Activated T-cell treated with anti-CD3 and anti-CD28 coated beads for 24 hours (primary cell): ENCODE measurements around the gene MELTF.

Experiments
- DNase-seq: peaks from one replicate; pipeline ENCODE4 v3.0.0-alpha.2; 2020; ENCODE audit warnings: low read depth

The MELTF gene

DNA sequence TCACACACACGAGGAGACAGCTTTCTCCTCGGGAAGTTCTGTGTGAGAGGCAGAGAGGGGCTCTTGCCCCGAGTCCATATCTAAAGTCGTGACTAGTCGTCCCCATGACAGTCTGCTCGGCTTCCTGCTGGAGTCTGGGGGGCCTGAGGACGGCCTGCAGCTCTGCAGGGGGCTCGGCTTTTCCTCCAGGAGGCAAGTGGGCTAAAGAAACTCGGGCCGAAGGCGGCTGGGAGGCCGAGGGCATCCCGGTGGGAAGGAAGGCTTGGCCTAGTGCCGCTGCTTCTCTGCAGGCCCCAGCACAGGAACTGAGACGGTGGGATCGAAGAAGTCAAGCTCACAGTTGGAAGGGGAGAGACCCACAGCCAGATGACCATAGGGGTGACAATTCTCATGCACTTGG is 35.6 kb downstream of the MELTF start:
- DNase-seq: no peak

DNA sequence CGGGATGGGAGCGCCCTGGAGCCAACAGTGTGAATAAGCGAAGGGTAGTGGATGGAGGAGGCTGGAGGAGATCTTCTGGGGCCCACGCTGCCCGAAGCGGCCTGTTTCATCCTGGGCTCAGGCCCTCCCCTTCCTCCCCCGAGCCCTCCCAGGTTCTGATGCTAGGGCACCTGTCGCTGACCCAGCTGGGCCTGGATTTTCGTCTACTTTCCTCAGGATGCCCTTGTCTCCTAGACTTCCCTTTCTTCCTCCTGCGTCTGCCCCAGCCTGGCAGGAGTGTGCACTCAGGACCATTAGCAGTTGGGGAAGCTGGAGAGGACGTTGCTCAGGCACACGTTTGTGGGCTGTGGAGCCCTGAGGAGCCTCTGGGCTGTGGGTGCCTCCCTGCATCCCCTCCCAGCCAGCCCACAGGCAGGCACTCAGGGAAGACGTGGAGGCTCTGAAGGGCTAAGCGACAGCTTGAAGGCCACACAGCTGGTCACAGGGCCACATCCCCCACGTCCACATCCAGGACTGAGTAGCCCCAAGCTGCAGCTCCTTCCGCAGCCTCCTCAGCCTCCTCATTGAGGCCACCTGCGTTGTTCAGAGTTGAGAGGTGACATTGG is 37.1 kb downstream of the MELTF start:
- no peak for DNase-seq

DNA sequence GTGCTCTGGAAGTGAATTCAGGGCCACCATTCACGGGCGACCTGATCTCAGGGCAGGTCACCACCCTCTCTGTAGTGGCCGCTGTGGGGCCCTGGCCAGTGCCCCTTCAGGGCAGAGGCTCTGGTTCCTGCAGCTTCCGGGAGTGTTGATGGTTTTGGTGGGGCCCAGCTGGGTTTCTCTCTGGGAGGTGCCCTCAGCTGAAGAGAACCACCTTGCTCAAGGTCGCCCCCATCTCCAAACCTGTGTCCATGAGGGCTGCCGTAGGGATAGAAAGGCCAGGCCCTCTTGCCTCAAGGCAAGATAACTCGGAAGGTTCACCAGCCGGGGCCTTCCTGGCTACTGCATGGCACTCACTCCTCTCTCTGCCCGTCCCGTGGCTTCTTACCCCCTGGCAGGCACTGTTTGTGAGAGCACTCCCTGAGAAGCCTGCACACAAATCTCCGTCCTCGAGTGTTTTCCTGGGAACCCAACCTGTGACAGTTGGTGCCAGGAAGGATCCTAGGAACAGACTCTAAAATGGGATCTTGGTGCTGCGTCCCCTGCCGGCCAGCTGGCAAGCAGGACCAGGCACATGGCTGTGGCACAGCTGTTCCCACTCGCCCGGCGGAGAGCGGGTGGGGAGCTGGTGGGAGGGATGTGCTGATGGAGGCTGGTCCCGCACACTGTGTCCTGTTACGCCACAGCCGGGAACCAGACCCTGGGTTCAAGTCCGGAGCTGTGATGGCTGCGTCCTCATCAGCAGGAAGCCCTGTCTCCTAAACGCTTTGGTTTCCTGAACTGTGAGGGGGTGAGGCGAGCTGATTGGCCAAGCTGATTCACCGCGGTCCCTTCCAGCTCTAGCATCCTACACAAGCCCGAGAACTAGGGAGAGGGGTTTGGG is 37.8 kb downstream of the MELTF start:
- DNase-seq: no peak

DNA sequence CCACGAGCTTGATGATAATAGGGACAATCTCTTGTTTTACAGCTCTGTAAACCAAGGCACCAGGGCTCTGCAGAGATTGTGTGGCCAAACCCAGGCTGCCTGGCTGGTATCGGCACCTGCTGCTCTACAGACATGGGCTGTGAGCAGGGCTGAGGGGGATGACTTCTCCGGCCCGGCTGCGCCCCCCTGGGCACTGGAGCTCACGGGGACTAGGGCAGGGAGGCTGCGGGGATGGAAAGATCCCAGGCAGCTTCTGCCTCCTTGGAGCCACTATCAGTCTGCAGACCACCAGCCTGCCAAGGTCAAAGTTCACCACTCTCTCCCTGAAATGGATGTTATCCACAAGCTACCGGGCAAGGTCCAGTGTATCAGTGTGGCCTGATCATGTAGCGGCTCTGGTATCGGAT is 39.0 kb downstream of the MELTF start:
- DNase-seq: no peak

DNA sequence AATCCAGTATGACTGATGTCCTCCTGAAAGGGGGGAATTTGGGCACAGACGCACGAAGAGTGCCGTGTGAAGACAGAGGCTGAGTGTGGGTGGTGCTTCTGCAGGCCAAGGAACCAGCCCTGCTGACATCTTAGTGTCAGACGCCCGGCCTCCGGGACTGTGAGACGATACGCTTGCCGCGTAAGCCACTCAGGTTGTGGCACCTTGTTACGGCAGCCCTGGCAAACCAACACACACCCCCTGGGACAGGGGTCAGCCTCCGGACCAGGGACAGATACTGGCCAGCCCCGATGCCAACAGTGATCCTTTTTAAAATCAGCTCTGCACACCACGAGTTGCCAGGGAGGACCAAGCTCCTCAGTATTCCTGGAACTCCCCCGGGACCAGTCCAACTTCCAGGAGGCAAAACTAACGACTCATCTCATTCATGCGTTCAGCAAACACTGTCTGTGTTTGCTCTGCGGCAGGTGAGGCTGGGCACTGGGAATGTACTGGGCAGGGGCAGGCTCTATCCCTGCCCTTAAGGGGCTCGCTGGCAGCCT is 39.8 kb downstream of the MELTF start:
- DNase-seq: no peak

DNA sequence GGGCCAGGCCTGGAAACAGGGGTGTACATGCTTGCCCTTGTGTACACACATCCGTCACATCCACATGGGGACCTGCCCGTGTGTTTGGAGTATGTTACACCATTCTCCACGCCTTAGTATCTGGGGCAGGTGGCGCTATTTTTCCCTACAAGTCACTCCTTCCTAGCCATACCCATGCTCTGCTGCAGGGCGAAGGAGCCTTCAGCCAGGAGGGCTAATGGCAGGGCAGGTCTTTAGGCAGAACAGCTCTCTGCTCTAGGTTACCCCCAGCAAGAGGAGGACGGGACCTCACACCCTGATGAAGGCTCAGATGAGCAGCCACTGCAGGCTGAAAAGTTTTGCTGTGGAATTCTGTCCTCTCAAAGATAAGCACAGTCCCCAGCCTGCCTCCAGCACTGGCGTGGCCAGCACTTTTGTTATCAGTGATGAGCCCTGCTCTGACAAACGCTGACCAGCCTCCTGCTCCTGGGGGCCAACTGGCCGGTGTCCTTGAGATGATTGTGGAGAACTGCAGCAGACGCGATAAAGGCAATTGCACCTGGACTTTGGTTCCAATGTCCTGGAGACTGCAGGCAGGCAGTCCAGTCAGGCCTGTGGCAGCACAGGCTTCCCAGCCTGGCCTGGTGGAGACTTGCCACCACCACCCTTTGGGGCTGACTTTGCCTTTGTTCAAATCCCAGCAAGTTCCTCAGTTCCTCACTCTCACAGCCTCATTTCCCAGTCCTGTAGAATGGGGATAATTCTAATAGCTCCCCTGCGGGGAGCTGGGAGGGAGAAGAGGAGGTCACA is 41.2 kb downstream of the MELTF start:
- DNase-seq: no peak

DNA sequence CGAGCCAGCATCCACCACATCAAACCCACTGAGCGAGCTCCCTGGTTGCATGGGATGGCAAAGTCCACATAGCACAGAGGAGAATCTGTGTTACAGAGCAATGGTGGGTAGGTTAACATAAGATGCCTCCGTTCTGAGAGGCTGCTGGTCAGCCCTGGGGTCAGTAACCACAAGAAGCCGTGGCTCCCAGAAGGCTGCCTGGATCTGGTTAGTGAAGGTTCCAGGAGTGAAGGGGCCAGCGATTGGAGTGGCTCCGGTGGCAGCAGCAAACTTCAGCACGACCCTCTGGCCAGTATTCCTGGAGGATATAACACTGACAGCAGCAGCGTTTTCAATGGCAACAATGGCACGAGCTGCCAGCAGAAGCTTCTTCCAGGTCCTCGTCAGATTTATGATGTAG is 42.6 kb downstream of the MELTF start:
- no peak for DNase-seq

DNA sequence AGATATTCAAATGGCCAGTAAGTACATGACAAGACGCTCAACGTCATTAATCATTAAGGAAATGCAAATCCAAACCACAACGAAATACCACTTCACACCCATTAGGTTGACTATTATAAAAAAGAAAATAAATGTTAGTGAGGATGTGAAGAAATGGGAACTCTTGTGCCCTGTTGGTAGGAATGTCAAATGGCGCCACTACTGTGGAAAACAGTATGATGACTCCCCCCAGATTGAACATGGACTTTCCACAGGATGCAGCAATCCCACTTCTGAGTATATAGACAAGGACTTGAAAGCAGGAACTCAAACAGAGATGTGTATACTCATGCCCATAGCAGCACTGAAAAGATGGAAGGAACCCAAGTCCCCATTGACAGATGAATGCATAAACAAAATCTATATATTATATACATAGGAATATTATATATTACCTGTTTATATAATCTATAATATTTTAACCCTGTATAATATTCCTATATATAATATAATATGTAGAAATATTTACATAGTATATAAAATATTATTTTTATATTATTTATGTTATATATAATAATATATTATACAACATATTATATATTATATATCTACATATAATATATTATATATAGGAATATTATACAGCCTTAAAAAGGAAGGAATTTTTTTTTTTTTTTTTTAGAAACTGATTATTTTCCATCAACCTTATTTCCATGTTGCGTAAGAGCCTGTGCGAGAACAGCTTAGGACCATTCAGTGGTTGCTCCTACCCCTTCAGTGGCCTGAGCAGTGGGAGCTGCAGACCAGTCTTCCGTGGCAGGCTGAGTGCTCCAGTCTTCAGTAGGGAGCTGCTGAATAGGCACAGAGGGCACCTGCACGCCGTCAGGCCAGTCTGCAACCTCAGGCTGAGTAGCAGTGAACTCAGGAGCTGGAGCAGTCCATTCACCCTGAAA is 43.4 kb downstream of the MELTF start:
- no peak for DNase-seq

DNA sequence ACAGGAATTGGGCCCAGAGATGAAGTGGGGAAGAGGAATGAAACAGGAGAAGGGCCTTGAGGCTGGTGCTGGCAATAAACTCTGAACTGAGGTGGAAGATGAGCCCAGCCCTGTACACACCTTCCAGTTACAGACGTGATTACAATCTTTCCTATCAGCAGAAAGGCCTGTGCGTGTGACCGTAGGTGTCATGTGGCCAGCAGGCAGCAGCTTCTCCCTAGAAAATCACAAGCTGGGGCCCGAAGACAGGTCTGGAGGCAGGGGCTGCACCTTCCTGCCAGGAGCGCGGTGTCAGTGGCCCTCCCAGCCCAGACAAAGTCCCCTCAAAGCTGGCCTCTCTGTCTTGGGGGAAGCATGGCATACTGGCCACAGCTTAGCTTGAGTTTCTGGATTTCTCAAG is 44.3 kb downstream of the MELTF start:
- DNase-seq: no peak

DNA sequence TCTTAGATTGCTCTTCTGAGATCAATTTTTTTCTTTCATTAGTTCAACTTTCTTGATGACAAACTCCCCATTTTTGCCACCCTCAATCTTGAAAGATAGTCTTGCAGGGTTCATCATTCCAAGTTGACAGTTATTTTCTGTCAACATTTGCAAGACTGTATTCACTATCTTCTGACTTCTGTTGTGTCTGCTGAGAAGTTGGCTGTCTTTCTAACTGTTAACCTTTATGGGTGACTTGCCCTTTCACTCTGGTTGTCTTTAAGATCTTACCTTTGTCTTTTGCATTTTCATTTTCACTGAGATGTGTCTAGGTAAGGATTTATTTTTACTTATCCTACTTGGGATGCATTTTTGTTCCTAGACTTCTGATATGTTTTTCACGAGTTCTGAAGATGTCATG is 46.4 kb downstream of the MELTF start:
- no peak for DNase-seq

DNA sequence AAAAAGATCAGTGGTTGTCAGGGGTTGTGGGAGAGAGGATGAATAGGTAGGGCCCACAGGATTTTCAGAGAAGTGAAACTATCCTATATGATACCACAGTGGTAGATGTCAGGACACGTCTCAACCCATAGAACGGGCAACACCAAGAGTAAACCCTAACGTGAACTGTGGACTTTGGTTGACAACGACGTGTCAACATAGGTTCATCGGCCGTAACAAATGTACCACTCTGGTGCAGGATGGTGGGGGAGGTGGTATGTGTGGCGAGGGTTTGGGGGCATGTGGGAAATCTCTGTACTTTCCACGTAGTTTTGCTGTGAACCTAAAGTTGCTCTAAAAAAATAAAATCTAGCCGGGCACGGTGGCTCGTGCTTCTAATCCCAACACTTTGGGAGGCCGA is 48.0 kb downstream of the MELTF start:
- no peak for DNase-seq

DNA sequence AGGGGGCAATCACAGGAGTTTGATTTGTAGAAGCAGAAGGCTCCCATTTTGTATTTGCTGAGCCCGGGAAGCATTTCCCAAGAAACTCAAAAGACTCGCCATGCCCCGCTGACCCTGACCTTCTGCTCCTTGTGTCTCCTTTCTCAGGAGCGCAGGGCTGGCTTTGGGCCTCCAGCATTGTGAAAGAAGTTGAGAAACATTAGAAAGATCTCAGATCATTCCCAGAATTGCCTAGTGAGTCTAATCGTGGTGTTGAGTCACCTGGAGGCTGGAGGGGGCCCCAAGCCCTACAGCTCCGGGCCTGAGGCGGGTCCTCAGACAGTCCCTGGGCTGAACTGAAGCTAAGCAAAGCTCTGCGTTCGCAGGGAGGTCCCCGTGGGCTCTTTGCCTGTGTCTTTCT is 50.1 kb downstream of the MELTF start:
- DNase-seq: no peak

DNA sequence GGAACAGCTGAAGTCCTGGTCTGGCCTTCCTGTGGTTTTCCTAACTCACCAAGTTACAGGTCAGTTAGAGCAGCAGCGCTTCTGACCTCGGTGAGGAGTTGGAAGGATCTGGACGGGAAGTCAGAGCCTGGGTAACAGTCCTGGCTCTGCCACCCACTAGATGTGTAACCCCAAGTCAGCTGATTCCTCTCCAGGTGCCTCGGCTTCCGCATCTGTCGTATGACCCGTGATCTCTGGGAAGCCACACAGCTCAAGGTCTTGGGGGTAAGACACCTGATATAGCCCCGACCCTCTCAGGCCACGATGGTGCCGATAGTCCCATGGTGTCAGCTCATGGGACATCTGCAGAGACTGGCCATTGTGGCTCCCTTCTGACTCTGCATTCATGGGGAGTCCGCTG is 52.7 kb downstream of the MELTF start:
- no peak for DNase-seq

DNA sequence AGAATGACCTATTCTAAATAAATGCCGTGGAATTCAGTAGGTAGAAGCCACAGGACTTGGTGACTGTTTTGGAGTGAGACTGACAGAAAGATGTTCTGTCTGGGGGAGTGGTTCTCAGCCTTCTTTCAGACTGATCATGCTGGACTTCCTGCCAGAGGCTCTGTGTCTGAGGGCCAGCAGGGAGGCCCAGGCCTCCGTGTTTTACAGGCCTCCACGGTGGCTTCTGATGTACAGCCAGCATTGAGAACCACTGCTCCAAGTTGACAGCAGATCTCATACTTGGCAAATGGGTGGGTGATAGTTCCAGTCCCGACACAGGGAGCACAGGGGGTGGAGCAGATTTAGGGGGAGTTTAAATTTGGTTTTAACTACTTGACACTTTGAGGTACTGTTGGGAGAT is 54.3 kb downstream of the MELTF start:
- no peak for DNase-seq

DNA sequence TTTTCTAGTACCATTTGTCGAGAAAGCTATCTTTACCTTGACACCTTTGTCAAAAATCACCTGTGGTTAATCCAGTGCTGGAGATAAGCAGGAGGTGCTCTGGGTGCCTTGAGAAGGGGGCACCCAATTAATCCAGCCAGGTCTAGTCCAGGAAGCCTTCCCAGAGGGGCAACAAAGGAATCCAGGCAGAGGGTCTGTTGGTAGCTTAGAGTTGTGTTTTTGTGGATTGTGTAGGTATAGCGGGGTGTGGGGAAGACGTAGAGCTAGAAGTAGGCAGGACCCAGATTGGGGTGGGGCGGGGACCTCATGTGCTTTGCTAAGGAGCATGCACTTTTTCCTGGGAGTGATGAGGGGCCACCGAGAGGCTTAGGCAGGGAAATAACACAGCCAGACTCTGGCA is 55.0 kb downstream of the MELTF start:
- no peak for DNase-seq

DNA sequence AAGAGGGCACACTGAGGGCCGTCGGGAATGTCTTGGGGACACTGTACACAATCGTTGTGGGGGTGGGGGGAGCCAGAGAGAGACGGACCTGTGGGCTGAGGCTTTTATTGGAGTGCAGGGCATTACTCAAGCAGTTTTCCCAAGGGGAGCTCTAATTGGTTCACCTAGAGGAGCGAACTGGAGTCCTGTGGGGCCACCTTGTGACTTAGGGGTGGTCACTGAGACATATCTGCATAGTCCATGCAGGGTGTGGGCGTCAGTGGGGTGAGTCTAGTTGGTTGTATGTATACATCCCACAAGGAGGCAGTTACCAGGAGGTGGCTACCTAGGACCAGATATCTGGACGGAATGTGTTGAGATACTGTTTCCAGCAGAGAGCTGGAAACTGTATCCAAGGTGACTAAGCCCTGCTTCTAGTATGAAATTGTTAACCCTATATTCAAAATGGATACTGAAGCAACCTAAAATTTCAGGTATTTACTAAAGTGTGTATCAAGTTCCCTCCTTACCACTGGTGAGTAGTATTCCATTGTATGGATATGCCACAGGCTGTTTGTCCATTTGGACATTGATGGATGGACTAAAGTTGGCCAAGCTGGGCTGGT is 58.4 kb downstream of the MELTF start:
- no peak for DNase-seq

DNA sequence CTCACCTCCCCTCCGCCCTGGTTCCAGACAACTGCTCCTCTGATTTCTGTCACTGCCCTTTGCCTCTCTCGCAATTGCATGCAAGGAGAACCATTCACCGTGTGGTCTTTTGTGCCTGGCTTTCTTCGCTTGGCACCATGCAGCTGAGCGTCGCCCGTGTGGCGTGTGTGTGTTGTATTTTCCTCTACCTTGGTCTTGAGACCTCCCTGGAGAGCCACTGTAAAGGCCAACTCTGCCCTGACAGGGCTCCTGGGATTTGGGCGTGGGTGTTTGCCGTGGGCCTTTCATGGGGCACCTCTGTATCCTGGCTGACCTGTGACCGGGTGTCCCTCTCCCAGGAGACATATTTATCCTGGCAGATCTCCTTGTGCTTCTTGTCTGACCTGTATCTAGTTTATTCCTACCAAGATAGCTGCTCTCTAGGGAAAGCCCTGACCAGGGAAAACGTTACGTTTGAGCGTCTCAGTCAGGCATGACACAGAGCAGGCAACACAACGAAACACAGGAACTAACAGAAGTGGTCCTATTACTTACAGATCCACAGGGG is 59.0 kb downstream of the MELTF start:
- DNase-seq: no peak

DNA sequence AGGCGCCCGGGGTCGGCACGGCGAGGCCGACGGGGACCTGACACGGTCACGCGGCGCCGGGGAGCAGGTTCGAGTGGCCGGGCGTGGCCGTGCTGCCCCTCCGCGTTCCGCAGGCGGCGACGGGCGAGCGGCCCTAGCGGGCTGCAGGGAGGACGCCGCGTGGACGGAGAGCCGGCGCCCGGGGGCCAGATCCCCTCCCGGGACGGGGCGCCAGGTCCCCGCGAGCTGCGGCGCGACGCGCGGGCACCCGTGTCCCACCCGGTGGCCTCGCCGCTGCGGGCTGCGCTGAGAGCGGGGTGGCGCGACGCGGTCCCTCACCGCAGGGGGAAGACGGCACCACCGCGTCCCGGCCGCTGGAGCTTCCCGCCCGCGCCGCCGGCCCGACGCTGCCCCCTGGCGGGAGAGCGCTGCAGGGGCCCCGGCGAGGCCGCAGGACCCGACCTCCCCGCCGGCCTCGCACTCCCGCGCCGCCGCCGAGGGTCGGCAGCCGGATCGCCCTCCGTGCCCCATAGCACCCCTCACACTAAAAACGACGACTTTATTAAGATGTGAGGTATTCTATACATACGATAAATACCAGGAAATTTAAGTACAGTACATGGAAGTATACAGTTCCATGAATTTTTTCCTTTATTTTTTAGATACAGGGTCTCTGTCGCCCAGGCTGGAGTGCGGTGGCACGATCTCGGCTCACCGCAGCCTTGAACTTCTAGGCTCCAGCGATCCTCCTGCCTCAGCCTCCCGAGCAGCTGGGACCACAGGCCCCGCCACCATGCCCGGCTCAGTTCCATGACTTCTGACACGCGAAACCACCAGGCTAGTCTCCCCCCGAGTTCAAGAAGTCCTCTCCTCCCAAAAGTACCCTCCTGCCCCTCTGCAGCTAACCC is 59.7 kb downstream of the MELTF start:
- DNase-seq: peak; percentile 58

DNA sequence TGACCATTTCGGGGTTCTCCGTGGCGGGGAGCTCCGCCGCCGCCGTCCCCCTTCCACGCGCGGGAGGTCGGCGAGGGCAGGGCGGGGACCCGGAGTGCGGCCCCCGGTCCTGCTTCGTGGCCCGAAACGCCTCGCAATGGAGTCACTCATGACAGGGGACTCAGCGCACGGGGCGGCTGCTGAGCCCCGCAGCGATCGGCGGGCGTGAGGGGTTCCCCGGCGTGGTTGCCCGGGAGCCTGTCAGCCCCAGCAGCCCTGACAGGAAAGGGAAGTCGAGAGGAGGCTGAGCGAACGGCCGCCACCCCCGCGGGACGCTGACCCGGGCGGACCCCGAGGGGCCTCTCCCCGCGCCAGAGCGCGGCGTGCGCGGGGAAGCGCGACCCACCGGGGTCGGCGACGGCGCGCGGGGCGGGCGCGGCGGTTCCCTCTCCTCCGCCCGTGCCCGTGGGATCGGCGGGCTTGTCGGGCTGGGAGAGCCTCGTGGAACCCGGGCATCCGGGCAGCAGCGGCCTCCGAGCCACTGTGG is 60.4 kb downstream of the MELTF start:
- peak; percentile 14 for DNase-seq
